Activated naive CD4-positive, alpha-beta T cell treated with anti-CD3 and anti-CD28 coated beads, Interleukin-2, amount 50 U/mL, for 16 hours (primary cell): ENCODE measurements around the gene DNAJB11.

Experiments used
- DNase-seq: peaks from one replicate; pipeline ENCODE4 v3.0.0-alpha.2; 2020

Gene DNAJB11

DNA sequence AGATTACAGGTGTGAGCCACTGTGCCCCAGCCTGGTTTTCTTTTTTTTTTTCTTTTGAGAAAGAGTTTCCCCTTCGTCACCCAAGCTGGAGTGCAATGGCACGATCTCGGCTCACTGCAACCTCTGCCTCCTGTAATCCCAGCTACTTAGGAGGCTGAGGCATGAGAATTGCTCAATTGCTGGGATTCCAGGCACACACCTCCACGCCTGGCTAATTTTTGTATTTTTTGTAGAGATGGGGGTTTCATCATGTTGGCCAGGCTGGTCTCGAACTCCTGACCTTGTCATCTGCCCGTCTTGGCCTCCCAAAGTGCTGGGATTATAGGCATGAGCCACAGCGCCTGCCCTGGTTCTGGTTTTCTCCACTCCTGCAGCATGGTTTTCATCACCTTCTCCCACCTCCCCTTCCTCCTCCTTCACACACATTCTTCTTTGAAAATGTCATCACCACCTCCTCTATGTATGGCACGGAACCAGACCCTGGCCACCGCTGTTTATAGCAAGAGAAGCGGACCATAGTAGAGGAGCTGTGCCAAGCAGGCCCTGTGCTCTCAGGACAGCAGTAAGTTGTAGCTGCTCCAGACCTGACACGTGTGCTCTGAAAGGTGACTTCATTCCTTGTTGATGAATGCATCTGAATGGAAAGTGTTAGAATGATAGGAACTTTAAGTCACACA is 27.7 kb downstream of the DNAJB11 start:
- no peak for DNase-seq

- DNase-seq = no peak
Observed at GRCh38 chr3:186598794-186599141, 28.2 kb downstream of the DNAJB11 start.

DNA sequence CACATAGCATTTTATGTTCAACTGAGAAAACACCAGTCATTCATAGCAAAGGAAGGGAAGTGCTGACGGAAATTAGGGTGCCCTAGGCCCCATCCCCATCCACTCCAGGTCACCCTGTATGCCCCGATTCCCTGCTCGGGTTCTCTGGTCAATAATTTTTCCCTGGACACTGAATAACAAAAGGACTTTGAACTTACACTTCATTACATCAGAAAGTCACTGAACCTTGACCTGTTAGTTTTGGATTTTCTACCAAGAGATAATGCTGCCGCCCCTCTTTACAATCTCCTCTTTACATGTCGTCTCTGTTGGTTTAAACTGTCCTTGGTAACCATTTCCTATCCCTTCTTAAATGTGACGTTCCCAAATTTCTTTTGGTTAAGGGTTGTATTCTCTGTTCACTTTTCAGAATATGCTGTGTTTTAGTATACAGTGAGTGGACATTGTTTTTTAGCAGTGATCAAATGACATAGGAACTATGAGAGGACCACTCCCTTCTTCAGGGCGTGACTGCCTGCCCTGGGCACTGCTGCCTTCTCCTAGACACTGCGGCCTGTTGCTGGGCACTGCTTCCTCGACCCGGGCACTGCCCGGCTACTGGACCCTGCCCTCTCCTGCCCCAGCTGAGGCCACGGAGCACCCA is 28.7 kb downstream of the DNAJB11 start:
- DNase-seq = no peak

DNA sequence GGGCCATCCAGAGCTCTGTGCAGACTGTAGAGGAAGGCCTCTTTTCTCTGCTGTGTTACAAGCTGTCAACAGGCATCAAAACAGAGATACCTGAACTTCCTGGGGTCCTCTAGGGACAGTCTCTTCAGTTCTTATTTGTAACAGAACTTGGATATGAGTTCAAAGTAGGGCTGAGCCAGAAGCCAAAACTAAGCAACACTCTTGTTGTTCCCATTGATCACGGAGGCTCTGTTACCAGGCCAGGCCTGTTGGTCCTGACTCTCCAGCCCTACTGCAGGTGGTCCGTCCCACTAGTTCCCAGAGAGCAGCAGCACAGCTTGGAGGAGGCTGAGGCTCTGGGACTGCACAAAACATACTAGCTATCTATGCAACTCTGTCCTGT is 29.3 kb downstream of the DNAJB11 start:
- DNase-seq = no peak

DNA sequence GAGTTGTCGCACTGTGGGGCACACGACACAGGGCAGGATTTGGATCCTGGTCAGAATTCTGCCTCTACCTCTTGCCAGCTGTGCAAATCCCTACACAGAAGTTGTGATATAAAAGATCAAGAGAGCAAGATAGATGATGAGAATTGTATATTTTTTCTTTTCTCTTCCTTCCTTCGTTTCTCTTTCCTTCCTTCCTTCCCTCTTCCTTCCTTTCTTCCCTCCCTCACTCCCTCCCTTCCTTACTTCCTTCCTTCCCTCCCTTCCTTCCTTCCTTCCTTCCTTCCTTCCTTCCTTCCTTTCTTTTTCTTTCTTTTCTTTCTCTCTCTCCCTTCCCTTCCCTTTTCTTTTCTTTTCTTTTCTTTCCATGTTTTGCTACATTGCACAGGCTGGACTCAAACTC is 30.4 kb downstream of the DNAJB11 start:
- no peak for DNase-seq

DNA sequence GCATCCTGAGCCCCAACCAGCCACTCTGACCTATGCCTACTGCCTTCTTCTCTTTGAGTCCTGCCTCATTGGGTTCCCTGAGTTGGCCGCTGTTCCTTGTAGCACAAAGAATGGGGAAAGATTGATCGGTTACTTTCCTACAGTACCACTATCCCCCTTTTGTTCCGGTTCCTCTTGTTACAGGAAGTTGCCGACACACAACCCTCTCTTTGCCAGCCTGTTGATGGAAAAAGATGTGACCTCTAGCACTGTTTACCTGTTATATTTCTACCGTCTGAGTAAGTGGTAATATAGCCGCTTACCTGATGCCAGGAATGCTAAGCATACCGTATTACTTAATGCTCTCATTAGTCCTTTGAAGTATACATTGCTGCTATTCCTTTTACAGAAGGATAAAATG is 32.6 kb downstream of the DNAJB11 start:
- no peak for DNase-seq

DNA sequence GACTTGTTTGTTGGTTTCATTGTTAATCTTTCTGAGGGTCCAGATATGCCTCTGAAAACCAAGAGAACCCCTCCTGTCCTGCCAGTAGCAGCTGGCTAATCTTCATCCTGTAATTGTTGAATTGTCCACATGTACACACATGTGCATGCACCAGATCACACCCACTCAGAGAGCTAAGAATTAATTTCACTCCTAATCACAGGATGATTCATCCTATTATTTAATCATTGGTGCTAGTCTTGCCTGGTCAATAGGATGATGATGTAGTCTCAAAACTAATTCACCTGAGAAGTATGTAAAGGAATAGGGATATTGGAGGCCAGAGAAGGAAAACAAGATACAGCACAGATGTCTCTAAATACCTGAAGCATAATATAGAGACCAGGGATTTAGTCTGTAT is 34.6 kb downstream of the DNAJB11 start:
- no peak for DNase-seq

DNA sequence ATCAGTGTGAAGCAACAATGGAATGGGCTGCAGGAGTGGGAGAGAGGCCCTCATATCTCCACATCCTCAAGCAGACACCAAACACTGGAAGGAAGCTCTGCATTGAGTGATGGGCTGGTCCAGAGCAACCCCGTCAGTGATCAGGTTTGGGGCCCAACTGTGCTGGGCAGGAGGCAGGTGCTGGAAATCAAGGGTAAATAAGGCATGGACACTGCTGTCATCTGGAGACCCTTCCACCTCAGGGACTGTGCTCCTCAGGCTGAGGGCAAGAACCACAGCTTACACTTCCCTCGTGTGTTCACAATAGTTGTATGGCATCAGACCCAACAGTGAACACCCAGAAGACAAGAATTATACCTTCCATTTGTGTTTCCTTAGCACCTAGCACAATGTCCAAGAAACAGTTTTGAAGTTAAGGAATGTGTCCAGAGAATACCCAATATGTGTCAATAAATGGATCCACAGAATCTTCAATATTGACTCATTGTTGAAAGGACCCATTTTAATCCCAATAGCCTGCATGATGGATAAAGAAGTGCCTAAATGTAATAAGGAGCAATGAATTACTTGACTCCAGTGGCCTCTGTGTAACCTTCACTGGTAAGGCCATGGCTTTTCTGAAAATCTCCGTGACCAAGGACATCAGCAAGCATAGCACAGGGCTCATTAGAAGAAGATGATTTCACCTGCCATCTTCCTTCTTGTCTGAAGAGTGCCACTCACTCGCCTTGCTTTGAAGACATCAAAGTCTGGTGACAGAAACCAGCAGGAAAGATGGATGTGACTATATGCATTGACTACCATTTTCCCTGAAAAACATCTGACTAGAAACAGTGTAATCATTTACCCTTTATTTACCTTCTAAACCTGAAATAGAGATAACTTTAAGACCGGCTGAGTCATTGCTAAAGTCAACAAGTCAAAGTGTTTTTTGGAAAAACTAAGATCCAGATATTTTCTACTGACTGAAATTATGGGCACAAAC is 35.3 kb downstream of the DNAJB11 start:
- DNase-seq = no peak

GRCh38 chr3:186608624-186609215 is 38.2 kb downstream of the DNAJB11 start:
- DNase-seq = no peak

GRCh38 chr3:186609247-186609868 is 38.8 kb downstream of the DNAJB11 start:
- DNase-seq = no peak

- DNase-seq = no peak
Observed at GRCh38 chr3:186612065-186612464, 41.5 kb downstream of the DNAJB11 start.

- no peak for DNase-seq
Observed at GRCh38 chr3:186612721-186613636, 42.5 kb downstream of the DNAJB11 start, which contains the start of gene AHSG. AHSG (plus strand) TSS chr3:186613060; CDS start chr3:186613142, 82 bp downstream.

DNA sequence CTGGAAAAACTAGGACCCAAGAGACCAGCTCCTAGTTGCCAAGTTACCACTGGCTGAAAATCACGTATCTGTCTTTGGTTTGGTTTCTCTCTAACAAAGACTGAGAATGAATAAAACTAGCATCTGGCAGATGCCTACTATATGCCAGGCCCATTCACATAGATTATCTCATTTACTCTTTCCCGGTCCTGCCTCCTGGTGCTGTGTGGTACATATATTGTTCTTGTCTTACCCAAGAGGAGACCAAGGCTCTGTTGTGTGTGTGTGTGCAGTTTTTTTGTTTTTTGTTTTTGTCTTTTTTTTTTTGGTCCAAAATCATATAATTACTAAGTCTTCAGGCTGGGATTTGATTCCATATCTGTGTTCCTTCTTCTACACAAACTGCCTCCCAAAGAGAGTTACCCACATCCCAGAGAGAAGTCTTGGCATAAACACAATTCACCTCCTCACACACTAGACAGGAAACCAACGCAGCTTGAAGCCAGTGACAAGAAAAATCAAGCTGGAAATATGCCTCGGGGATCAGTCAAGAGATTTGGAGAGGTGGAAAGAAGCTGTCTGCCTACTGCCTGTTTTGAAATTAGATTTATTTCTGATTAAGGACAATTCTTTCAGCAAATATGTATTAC is 43.2 kb downstream of the DNAJB11 start:
- DNase-seq = no peak

DNA sequence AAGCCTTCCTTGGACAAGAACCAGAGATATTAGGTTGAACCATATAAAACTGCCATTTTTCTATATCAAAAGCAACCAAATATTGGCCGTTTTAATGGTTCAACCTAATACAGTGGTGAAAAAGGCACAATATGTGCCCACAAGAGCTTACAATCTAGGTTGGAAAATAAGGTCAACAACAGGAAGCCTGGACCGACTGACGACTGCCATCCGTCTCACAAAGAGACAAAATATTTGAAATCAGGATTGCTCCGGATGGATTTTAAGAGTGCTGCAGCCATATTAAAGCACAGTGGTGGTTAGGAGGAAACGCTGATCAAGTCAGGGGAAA is 43.7 kb downstream of the DNAJB11 start:
- no peak for DNase-seq

GRCh38 chr3:186614597-186615483 is 44.3 kb downstream of the DNAJB11 start:
- DNase-seq = peak; percentile 72

- no peak for DNase-seq
Observed at GRCh38 chr3:186616299-186616617, 45.7 kb downstream of the DNAJB11 start.

DNA sequence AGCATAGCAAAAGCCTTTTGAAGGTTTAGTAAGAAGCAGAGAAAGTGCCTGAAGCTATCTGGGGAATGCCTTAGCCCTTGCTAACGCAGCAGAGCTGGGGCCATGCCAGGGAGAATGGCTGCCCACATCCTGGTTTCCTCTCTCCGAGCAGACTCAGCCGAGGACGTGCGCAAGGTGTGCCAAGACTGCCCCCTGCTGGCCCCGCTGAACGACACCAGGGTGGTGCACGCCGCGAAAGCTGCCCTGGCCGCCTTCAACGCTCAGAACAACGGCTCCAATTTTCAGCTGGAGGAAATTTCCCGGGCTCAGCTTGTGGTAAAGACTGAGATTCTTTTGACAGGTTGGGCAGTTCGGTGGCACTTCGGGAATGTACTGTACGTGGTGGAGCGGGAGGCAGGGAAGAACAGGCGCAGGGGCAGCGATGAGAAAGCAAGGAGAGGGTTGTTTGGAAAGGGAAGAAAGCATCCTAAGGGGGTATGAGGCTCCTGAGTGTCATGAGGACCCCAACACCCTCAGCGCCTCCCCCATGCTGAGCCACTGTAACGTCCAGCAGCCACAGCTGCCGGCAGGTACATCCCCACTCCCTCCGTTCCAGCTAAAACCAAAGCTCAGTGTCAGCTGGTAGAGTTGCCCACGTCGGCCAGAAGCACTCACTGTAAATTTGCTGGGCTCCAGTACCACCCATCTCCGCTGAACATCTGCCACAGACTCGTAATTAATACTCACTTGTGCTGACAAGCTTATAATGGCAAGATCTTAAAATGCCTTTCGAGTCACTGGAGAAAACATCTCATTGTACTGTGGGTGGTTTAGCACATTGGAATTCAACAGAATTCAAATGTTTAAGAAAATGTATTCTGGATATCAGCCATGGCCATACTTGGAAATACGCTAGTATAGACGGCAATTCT is 46.8 kb downstream of the DNAJB11 start:
- peak; percentile 84 for DNase-seq

DNA sequence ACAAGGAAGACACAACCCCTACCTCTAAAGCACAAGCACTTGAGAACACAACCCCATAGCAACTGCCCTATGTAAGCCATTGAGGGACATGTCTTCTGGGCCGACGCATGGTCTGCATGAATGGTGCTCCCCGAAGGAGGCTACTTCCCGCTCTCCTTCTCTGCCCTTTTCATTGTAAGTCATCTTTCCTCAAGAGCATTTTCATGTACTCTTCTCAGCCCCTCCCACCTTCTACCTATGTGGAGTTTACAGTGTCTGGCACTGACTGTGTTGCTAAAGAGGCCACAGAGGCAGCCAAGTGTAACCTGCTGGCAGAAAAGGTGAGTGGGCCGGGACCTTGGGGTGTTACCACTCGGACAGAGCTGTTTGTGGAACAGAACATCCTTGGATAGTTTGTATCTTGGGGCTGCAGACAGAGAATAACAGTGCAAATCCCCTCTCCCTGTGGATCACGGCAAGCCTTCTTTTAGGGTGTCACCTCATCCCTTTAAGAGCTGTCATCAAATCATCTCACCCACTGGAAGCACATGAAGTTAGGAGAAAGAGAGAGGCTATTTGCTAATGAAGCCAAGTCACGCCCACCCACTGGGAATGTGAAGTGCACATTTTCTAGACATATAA is 47.9 kb downstream of the DNAJB11 start:
- no peak for DNase-seq

DNA sequence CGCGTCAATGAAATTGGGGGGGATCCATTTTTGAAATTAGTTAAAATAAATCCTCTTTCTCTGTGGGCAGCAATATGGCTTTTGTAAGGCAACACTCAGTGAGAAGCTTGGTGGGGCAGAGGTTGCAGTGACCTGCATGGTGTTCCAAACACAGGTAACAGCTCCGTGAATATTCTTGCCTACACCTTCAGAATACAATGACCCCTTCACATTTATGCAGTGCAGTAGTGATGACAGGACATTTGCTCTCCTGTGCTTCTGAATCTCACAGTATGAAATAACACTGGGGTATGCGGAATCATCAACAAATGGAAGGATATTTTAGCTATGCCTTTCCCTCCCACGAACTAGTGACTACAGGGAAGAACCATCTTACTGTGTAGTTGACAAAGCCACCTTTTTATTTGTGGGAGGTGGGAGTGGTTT is 49.3 kb downstream of the DNAJB11 start:
- DNase-seq = no peak
